CD14-positive monocyte (primary cell): ENCODE data around the gene PRDM5. TPM values are rescaled to one million over a fixed set of nuclear protein-coding genes. Genes with fewer than 3 reads are reported as not detected.

ENCODE experiments used
- DNase-seq, 3 donors: peaks; one replicate each; pipeline ENCODE4 v3.0.0-alpha.2; 2011 to 2022
- H2AFZ ChIP-seq: 2 replicates; pipeline ENCODE4 v1.6.0; 2012; ENCODE audit warnings: mild to moderate bottlenecking, low read depth, low read length, inconsistent platforms; ENCODE audit not compliant: insufficient read depth, poor library complexity, severe bottlenecking
- H3K27ac ChIP-seq, 2 donors: 1 replicate in 1 of 2; 2 replicates in 1 of 2; pipeline ENCODE4 v1.5.1; 2012 to 2013; ENCODE audit warnings: low read length in 2 of 2, control low read depth in 1 of 2, inconsistent platforms in 1 of 2, low read depth in 1 of 2, mild to moderate bottlenecking in 1 of 2
- H3K27me3 ChIP-seq, 2 donors: one replicate each; pipeline versions ENCODE4 v1.6.0 to v1.6.1; 2011 to 2013; ENCODE audit warnings: low read length in 2 of 2; ENCODE audit not compliant: control insufficient read depth in 2 of 2, insufficient read depth in 2 of 2
- H3K36me3 ChIP-seq, 2 donors: replicated peaks in 1 of 2; 1 replicate in 1 of 2; 2 replicates in 1 of 2; pipeline versions ENCODE4 v1.5.1 to v1.6.1; 2012 to 2013; ENCODE audit warnings: low read length in 2 of 2, control low read depth in 1 of 2, inconsistent platforms in 1 of 2, mild to moderate bottlenecking in 1 of 2; ENCODE audit not compliant: insufficient read depth in 2 of 2, control insufficient read depth in 1 of 2
- H3K4me1 ChIP-seq, 2 donors: 1 replicate in 1 of 2; 2 replicates in 1 of 2; pipeline versions ENCODE4 v1.5.1 to v1.6.1; 2012 to 2013; ENCODE audit warnings: low read length in 2 of 2, control low read depth in 1 of 2, inconsistent platforms in 1 of 2, mild to moderate bottlenecking in 1 of 2, moderate library complexity in 1 of 2; ENCODE audit not compliant: insufficient read depth in 2 of 2, control insufficient read depth in 1 of 2
- H3K4me2 ChIP-seq: replicated peaks from 2 replicates; pipeline ENCODE3; 2012; ENCODE audit warnings: low read length, moderate library complexity, mild to moderate bottlenecking; ENCODE audit not compliant: poor library complexity, severe bottlenecking; ENCODE audit errors: extremely low read depth
- H3K4me3 ChIP-seq, 3 experiments: fragments of 200-600 bp in 1 of 3; sonication (generic) in 1 of 3; replicated peaks in 1 of 3; 1 replicate in 2 of 3; 2 replicates in 1 of 3; pipeline ENCODE4 v1.5.1; 2011 to 2013; ENCODE audit warnings: low read length in 3 of 3, mild to moderate bottlenecking in 3 of 3, control low read depth in 2 of 3, low read depth in 2 of 3, inconsistent platforms in 1 of 3, moderate library complexity in 1 of 3
- H3K79me2 ChIP-seq: 2 replicates; pipeline ENCODE4 v1.6.0; 2012; ENCODE audit warnings: mild to moderate bottlenecking, control low read depth, inconsistent platforms, low read length, moderate library complexity; ENCODE audit not compliant: insufficient read depth
- H3K9ac ChIP-seq: 2 replicates; pipeline ENCODE4 v1.6.0; 2017; ENCODE audit warnings: low read length, mild to moderate bottlenecking; ENCODE audit not compliant: insufficient read depth, poor library complexity, severe bottlenecking
- H3K9me3 ChIP-seq, 2 donors: replicated peaks in 1 of 2; 1 replicate in 1 of 2; 2 replicates in 1 of 2; pipeline versions ENCODE4 v1.5.1 to v1.6.1; 2012 to 2013; ENCODE audit warnings: low read length in 2 of 2, control low read depth in 1 of 2; ENCODE audit not compliant: control insufficient read depth in 1 of 2, insufficient read depth in 1 of 2
- H4K20me1 ChIP-seq: 2 replicates; pipeline ENCODE4 v1.6.0; 2012; ENCODE audit warnings: mild to moderate bottlenecking, low read length, control low read depth, moderate library complexity; ENCODE audit not compliant: insufficient read depth
- H3K27ac Mint-ChIP-seq, 7 donors: one replicate each; pipeline ENCODE4 v1.8.0; 2020; ENCODE audit warnings: mild to moderate bottlenecking in 7 of 7, mixed read lengths in 7 of 7, moderate library complexity in 6 of 7, inconsistent platforms in 2 of 7
- H3K27me3 Mint-ChIP-seq, 3 donors: one replicate each; pipeline ENCODE4 v1.8.0; 2021 to 2022; ENCODE audit warnings: low read depth in 3 of 3, mild to moderate bottlenecking in 3 of 3, mixed read lengths in 3 of 3, moderate library complexity in 3 of 3, inconsistent platforms in 1 of 3
- H3K36me3 Mint-ChIP-seq, 2 donors: one replicate each; pipeline ENCODE4 v1.8.0; 2020; ENCODE audit warnings: mixed read lengths in 2 of 2, inconsistent platforms in 1 of 2, mild to moderate bottlenecking in 1 of 2
- H3K4me1 Mint-ChIP-seq: one replicate; pipeline ENCODE4 v1.8.0; 2020; ENCODE audit warnings: mild to moderate bottlenecking, mixed read lengths
- H3K4me3 Mint-ChIP-seq, 2 donors: one replicate each; pipeline ENCODE4 v1.8.0; 2020; ENCODE audit warnings: mild to moderate bottlenecking in 2 of 2, mixed read lengths in 2 of 2, moderate library complexity in 1 of 2
- H3K9me3 Mint-ChIP-seq, 7 donors: one replicate each; pipeline ENCODE4 v1.8.0; 2020 to 2022; ENCODE audit warnings: mixed read lengths in 7 of 7, mild to moderate bottlenecking in 6 of 7, moderate library complexity in 6 of 7, inconsistent platforms in 2 of 7
- WGBS: methylation state at CpG from one replicate; pipeline ENCODE4 v1.1.5; 2013; ENCODE audit warnings: missing lambda C conversion rate; ENCODE audit not compliant: insufficient coverage; 5-methylcytosine and 5-hydroxymethylcytosine counted together
- intact Hi-C, 2 donors: fragments of 100-400 bp; cut with micrococcal nuclease; formaldehyde crosslinking; loops; one replicate each; pipeline versions ENCODE4 v1.15.0 to v1.15.1; 2023
- polyA plus RNA-seq, 3 donors: library from polyadenylated mRNA; depleted of rRNA in 1 of 3; unstranded in 2 of 3; stranded (reverse) in 1 of 3; fragments of 300-500 nt in 2 of 3; fragments of >200 nt in 1 of 3; fragmentation: Illumina TruSeq in 2 of 3; gene quantifications; 1 replicate in 2 of 3; 2 replicates in 1 of 3; pipeline ENCODE4 v1.2.3, GENCODE V29; 2012 to 2021
- TF ChIP-seq, protein P1 (sequence below): fragments of 200-600 bp; IDR thresholded peaks from one replicate; pipeline ENCODE4 v1.8.0; 2022; ENCODE audit warnings: antibody characterized with exemption, mild to moderate bottlenecking

The PRDM5 gene
- polyA plus RNA-seq, 3 donors, result 0.12 to 0.25 (median 0.17) TPM

DNA sequence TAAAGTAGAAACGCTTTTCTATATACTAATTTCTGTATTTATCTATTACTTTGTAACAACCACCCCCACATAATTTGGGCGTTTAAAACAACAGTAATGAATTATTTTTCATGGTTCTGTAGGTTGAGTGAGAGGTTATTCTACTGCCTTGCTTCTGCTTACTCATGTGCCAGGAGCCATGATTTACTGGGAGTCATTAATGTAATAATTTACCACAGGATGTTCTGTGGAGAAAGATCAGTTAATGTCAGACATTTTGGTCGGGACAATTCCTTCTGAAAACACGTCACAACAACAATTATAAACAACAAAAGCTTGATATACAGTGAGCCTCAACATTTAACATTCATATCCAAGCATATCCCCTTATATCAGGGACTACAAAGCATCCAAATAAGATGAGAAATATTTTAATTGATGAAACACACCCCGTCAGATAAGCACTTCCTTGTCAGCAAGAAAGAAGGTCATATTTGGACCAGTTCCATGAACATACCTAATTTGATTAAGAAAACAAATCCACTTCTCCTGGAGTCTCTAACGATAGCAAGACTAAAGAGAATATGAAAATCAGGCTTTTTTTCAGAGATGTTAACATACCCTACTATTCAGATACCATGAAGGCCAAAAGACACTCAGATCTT lies 238.5 kb downstream of the PRDM5 start:
- Histone ChIP-seq H3K36me3 (no peaks in the 10 kb centered on the region), H3K9me3 (no peaks in the 10 kb centered on the region), H3K4me1 (no peaks in the 10 kb centered on the region), H3K27me3 (no peaks in the 10 kb centered on the region), H3K27ac (no peak overlapping the region), H4K20me1 (no peaks in the 10 kb centered on the region), H3K4me2 (no peak overlapping the region), H3K9ac (no peak overlapping the region), H3K4me3 (no peak overlapping the region), H2AFZ (no peak overlapping the region), H3K79me2 (no peaks in the 10 kb centered on the region)
- Mint-ChIP-seq H3K9me3 (peaks cover 0 to 3% (median 0%) of the 10 kb centered on the region in 7 donors), H3K36me3 (no peaks in the 10 kb centered on the region), H3K4me3 (no peak overlapping the region), H3K4me1 (no peaks in the 10 kb centered on the region), H3K27me3 (no peaks in the 10 kb centered on the region), H3K27ac (no peak overlapping the region)
- TF ChIP-seq, protein P1, sequence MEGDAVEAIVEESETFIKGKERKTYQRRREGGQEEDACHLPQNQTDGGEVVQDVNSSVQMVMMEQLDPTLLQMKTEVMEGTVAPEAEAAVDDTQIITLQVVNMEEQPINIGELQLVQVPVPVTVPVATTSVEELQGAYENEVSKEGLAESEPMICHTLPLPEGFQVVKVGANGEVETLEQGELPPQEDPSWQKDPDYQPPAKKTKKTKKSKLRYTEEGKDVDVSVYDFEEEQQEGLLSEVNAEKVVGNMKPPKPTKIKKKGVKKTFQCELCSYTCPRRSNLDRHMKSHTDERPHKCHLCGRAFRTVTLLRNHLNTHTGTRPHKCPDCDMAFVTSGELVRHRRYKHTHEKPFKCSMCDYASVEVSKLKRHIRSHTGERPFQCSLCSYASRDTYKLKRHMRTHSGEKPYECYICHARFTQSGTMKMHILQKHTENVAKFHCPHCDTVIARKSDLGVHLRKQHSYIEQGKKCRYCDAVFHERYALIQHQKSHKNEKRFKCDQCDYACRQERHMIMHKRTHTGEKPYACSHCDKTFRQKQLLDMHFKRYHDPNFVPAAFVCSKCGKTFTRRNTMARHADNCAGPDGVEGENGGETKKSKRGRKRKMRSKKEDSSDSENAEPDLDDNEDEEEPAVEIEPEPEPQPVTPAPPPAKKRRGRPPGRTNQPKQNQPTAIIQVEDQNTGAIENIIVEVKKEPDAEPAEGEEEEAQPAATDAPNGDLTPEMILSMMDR, result no peak
- intact Hi-C loops, result no loop called here
- no peak for DNase-seq
- WGBS, result no CpG with 5 or more reads among the region's 6 CpGs

DNA sequence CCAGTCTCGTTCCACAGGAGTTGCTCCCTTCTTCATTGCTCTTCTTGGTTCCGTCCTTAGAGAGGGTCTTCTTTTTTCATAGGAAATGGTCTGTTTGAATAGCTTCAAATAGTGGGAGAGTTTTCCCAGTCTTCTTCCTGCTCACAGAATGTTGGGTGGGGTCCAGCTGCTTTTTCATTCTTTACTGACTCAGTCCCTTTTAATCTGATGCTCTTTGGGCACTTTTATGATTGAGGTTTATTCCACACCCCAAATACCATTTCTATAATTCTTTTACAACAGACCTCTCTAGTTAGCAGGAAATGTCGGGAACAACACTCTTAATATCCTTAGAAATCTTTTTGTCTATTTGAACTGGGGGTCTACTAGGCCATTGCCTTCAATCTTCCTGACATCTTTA lies 239.5 kb downstream of the PRDM5 start:
- no CpG with 5 or more reads among the region's 3 CpGs for WGBS
- Mint-ChIP-seq H3K36me3 (no peaks in the 10 kb centered on the region), H3K27ac (no peak overlapping the region)

More for the DNA sequence above, 239.5 kb downstream of the PRDM5 start:
- Histone ChIP-seq H3K36me3 (no peaks in the 10 kb centered on the region), H3K79me2 (no peaks in the 10 kb centered on the region), H3K9me3 (no peaks in the 10 kb centered on the region), H3K27me3 (no peaks in the 10 kb centered on the region), H2AFZ (no peak overlapping the region), H3K27ac (no peak overlapping the region), H3K4me1 (no peaks in the 10 kb centered on the region), H3K9ac (no peak overlapping the region), H4K20me1 (no peaks in the 10 kb centered on the region), H3K4me3 (no peak overlapping the region), H3K4me2 (no peak overlapping the region)
- Mint-ChIP-seq H3K9me3 (peaks cover 0 to 3% (median 0%) of the 10 kb centered on the region in 7 donors), H3K4me3 (no peak overlapping the region), H3K27me3 (no peaks in the 10 kb centered on the region), H3K4me1 (no peaks in the 10 kb centered on the region)
- TF ChIP-seq, protein P1, result no peak
- DNase-seq, result no peak
- intact Hi-C loops, result no loop called here
